GM20000 (cell line): ENCODE data around the gene SCNN1B.

Experiments used
- DNase-seq: peaks from one replicate; pipeline ENCODE4 v3.0.0; 2012; ENCODE audit warnings: low spot score
- CTCF ChIP-seq: IDR thresholded peaks from 2 replicates; pipeline ENCODE4 v1.5.1; 2012; ENCODE audit warnings: mild to moderate bottlenecking, control low read depth; ENCODE audit errors: extremely low read depth, missing control alignments

The SCNN1B gene

GRCh38 chr16:23334457-23334853 is 32.4 kb downstream of the SCNN1B start:
- peak; percentile 30 for DNase-seq
- no peak for TF ChIP-seq CTCF

GRCh38 chr16:23334950-23335349 is 32.8 kb downstream of the SCNN1B start:
- no peak for DNase-seq

GRCh38 chr16:23337836-23338550 is 35.9 kb downstream of the SCNN1B start:
- no peak for TF ChIP-seq CTCF
- DNase-seq, result no peak

More at GRCh38 chr16:23334950-23335349, 32.8 kb downstream of the SCNN1B start:
- no peak for TF ChIP-seq CTCF

- no peak for TF ChIP-seq CTCF
- DNase-seq, result no peak
Observed at GRCh38 chr16:23339787-23340186, 37.7 kb downstream of the SCNN1B start.

GRCh38 chr16:23342083-23342640 is 40.1 kb downstream of the SCNN1B start:
- no peak for TF ChIP-seq CTCF
- no peak for DNase-seq

GRCh38 chr16:23343643-23344612 is 41.8 kb downstream of the SCNN1B start:
- TF ChIP-seq CTCF, result no peak
- no peak for DNase-seq

GRCh38 chr16:23345237-23345636 is 43.1 kb downstream of the SCNN1B start:
- no peak for TF ChIP-seq CTCF
- DNase-seq, result no peak
